G401 (cell line): ENCODE measurements around the gene KRTAP5-6. TPM values are rescaled to one million over a fixed set of nuclear protein-coding genes. Genes with fewer than 3 reads are reported as not detected.
"Not testable (repeated sequence)": the region's sequence is repeated elsewhere in the genome, so short reads cannot be mapped to it uniquely, and the experiment has no call there.

Experiments
- DNase-seq: peaks from one replicate; pipeline ENCODE4 v3.0.0-alpha.2; 2015; ENCODE audit warnings: low spot score
- in situ Hi-C: cut with HindIII; loops from 2 replicates; pipeline ENCODE4 v1.10.0; 2016; ENCODE audit warnings: low sequenced_read_pairs, mixed read lengths
- total RNA-seq: library from RNA; depleted of rRNA; stranded (reverse); fragments of >200 nt; shearing (Covaris generic); gene quantifications from 2 replicates; pipeline ENCODE4 v1.2.3, GENCODE V29; 2014

KRTAP5-6 gene
- total RNA-seq, 1 experiment from 2014 or later: not detected

GRCh38 chr11:1676229-1676740 lies 20.7 kb upstream of the KRTAP5-6 start:
- in situ Hi-C loops: no loop called here
- no peak for DNase-seq

GRCh38 chr11:1679881-1680280 lies 17.1 kb upstream of the KRTAP5-6 start:
- in situ Hi-C loops: no loop called here
- no peak for DNase-seq

DNA sequence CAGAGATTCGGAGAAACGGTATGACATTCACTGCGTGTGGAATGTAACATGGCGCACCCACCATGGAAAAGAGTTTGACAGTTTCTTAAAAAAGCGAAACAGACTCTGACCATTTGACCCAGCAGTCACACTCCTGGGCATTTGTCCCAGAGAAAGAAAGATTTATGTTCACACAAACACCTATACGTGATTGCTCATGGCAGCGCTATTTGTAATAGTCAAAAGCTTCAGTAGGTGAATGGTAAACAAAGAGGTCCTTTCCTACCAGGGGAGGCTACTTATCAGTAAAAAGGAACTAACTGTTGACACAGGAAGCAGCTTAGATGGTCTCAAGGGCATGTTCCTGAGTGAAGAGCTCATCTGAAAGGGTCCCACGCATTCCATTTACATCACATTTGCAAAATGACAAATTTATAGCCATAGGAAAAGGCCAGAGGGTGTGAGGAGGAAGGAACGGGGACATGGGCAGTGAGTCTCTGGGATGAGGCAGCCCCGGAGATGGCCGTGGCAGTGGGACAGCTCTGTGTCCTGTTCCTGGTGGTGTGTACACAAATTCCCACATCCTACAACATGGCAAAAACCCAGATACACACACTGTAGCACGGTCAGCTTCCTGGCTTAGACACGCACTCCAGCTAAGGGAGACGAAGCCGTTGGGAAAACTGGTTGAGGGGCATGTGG lies 14.6 kb upstream of the KRTAP5-6 start:
- in situ Hi-C loops: no loop called here
- no peak for DNase-seq

DNA sequence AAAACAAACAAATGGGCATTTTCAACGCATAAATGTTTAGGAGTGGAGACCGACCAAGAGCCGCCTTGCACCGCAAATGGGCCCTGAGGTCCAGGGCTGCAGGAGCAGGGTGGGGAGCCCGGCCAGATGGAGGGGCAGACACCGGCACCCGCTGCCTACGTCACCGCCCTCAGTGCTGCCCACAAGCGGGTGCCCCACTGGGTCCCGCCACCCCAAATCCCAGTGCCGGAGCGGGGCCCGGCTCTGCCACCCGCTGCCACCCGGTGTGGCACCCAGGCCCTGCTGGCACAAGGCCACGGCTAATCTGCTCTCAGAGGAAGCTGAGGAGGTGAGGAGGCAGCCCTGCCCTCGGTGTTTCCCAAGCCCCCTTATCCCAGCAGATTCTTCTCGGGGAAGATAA lies 13.8 kb upstream of the KRTAP5-6 start:
- in situ Hi-C loops: not testable (repeated sequence)

DNA sequence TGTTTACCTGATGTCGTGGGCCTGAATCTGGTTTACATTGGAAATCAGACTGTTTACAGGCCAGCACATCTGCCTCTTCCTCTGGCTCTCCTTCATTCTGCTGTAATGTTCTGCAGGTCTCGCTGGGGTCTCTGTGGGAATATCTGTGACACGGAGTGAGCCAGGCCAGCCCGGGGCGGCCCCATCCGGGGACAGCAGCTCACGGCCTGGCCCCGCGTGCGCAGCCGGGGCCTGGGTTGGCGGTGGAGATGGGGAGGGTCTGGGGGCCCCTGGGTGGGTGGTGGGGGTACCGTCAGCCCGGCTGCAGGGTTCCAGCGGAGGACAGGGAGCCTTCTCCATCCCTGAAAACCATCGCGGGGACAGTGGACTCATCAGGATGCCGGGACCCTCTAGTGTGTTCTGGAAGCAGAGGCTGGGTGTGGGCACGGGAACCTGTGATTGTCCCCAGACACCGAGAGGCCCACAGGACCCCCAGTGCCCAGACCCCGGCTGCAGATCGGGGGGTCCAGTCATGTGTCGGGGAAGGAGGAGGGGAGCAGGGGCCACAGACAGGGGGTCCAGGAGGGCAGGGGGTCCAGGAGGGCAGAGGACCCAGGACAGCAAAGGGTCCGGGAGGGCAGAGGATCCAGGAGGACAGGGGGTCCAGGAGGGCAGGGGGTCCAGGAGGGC lies 13.0 kb upstream of the KRTAP5-6 start:
- in situ Hi-C loops, DNase-seq: not testable (repeated sequence)

More for the DNA sequence above, 13.8 kb upstream of the KRTAP5-6 start:
- not testable (repeated sequence) for DNase-seq

DNA sequence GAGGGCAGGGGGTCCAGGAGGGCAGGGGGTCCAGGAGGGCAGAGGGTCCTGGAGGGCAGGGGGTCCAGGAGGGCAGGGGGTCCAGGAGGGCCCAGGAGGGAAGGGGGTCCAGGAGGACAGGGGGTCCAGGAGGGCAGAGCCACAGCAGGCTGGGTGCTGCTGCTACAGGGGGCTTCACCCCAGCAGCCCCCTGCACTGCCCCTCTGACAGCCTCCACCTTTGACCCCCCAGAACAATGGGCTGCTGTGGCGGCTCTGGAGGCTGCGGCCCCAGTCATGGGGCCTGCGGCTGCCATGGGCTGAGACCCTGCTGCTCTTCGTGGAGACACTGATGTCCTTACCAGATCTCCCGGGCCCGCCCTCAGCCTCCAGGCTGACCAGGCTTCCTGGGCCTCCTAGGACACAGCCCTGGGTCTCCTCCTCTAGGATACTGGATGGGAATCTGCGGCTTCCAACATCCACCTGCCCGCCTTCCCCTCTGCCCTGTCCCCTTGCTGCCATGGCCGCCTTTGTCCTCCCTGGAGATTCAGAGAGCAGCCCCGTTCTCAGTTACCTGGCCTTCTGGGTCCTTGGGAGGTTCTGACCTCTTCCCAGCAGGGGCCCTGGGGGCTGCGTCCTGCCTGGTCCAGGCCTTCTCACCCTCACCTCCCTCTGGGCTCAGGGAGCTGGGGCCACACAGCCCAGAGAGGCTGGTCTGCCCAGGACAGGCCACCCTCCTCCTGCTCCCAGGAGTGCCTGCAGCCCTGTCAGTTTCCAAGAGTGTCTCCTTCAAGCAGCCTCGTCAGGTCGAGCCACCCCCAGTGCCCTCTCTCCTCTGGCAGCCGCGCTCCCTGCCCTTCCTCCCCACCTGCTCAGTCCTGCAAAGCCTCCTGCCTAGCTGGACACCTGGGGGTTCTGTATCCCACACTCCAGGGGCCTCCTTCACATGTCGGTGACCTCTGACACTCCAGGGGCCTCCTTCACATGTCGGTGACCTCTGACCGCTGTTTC lies 11.8 kb upstream of the KRTAP5-6 start:
- DNase-seq, in situ Hi-C loops: not testable (repeated sequence)

- in situ Hi-C loops, DNase-seq: not testable (repeated sequence)
Measured at GRCh38 chr11:1686220-1686619, 10.8 kb upstream of the KRTAP5-6 start.

- in situ Hi-C loops, DNase-seq: not testable (repeated sequence)
Measured at GRCh38 chr11:1688336-1688947, 8.6 kb upstream of the KRTAP5-6 start.

GRCh38 chr11:1689250-1690166 lies 7.5 kb upstream of the KRTAP5-6 start:
- DNase-seq, in situ Hi-C loops: not testable (repeated sequence)

GRCh38 chr11:1690167-1691025 lies 6.6 kb upstream of the KRTAP5-6 start:
- in situ Hi-C loops: no loop called here
- DNase-seq: no peak

DNA sequence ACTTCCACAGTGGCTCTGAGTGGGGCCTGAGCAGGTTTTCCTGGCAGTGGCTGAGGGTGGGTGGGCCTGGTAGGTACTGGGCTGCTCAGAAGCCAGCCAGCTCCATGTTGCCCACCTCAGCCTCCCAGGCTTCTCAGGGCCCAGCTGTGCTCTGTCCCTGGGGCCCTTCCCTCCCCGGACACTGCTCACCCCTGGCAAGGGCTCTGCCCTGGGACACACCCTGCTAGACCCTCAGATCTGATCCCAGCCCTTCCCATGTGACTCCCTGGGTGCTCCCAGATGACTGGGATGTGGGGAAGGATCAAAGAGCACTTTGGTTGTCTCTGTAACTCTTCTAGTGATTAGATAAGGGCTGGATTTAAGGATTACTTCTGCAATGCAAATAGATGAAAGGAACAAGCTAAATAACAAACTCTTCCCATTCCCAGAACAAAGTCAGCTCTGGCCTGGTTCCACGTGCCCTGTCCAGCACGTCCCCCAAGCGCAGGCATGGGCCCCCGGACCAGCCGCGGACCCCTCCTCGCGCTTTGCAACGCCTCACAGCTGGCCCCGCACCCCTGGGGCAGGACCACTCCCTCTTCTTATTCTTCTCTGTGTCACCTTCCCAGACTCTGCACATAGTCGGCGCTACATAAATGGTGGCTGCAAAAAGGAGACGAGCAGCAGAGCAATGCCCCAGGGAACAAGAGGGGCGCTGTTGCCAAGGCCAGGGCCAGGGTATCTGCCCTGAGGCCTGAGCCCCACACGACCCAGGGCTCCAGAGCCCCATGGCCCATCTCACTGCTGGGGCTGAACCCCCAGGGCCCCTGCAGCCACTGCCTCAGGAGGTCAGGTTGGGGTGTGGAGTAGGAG lies 5.7 kb upstream of the KRTAP5-6 start:
- DNase-seq: no peak
- in situ Hi-C loops: no loop called here

DNA sequence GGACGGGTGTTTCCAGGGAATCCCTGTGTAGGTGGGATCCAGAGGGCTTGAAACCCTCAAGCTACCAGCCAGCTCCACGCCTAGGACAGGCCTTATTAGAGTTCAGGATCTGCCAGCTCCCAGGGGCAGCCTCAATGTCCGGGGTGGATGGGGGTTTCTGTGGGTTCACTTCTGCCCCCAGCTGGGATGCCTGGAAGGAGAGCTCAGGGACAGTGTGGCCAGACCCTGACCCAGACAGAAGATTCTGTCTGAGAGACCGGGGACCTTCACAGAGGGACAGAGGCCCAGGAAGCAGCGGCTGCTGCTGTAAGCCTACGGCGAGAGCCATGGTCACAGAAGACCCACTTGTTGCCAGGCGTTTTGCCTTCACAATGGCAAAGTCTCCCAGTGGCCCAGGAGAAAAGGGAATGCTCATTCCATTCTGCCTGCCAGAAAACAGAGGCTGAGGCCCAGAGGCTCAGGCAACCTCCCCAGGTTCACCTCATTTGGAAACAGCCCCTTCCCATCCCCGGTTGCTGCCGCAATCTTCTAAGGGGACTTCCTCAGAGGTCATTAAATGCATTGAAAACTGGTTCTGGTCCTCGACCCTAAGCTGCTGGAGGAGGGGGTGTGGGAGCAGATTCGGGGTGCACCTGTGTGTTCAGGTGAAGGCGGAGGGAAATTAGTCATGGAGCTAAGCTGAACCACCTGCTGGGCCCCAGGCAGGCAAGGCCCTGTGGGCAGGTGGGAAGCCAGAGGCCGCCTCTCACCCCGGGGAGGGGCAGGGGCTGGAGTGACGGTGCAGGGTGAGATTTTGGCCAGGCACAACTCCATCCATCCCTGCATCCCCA lies 4.9 kb upstream of the KRTAP5-6 start:
- DNase-seq: no peak
- in situ Hi-C loops: no loop called here

GRCh38 chr11:1692708-1693326 lies 4.2 kb upstream of the KRTAP5-6 start:
- DNase-seq: no peak
- in situ Hi-C loops: no loop called here

GRCh38 chr11:1693327-1694063 lies 3.5 kb upstream of the KRTAP5-6 start:
- in situ Hi-C loops: no loop called here
- peak; percentile 73 for DNase-seq
